SU-DHL-6 (cell line): ENCODE results near the gene TMEM164.

Experiments used
- EZH2phosphoT487 ChIP-seq: fragments of 200-600 bp; sonication (generic), shearing (Covaris generic); conservative IDR thresholded peaks from 2 replicates; pipeline ENCODE4 v1.6.1; 2018; ENCODE audit warnings: mild to moderate bottlenecking, antibody characterized with exemption, low read length, moderate library complexity, mixed read lengths
- TF ChIP-seq, protein P1 (sequence below): fragments of 200-600 bp; sonication (generic); IDR thresholded peaks from one replicate; pipeline ENCODE4 v1.5.1; 2017; ENCODE audit warnings: antibody characterized with exemption, mild to moderate bottlenecking, low read length, moderate library complexity; ENCODE audit not compliant: insufficient read depth, poor library complexity, severe bottlenecking

DNA sequence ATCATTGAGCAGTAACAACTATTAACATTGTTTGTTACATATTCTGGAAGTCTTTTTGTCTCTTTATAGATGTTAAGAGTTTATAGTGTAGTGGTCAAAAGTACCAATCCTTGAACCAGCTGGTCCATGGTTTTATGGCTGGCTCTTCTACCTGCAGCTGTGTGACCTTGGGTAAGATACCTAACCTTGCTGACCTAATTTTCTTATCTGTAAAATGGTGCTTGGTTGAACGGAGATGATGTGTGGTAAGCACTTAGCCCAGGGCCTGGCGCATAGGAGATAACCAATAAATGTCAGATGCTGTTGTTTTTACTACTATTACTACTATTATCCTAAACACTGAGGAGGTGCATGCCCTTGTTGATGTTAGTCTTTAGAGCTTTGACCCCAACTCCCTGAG is 116.6 kb downstream of the TMEM164 start:
- TF ChIP-seq, protein P1, sequence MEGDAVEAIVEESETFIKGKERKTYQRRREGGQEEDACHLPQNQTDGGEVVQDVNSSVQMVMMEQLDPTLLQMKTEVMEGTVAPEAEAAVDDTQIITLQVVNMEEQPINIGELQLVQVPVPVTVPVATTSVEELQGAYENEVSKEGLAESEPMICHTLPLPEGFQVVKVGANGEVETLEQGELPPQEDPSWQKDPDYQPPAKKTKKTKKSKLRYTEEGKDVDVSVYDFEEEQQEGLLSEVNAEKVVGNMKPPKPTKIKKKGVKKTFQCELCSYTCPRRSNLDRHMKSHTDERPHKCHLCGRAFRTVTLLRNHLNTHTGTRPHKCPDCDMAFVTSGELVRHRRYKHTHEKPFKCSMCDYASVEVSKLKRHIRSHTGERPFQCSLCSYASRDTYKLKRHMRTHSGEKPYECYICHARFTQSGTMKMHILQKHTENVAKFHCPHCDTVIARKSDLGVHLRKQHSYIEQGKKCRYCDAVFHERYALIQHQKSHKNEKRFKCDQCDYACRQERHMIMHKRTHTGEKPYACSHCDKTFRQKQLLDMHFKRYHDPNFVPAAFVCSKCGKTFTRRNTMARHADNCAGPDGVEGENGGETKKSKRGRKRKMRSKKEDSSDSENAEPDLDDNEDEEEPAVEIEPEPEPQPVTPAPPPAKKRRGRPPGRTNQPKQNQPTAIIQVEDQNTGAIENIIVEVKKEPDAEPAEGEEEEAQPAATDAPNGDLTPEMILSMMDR = no peak
- no peak for TF ChIP-seq EZH2phosphoT487
